ENCODE data around the gene BAIAP2.

- TF ChIP-seq CTCF (IDR thresholded peaks at IDR 0.05) (no peak), POLR2A (IDR thresholded peaks at IDR 0.05) (no peak)
Observed at GRCh38 chr17:81127133-81127455, 92.1 kb downstream of the BAIAP2 start.
